A549 (cell line): ENCODE measurements around the gene GABARAP. TPM values are rescaled to one million over a fixed set of nuclear protein-coding genes. Genes with fewer than 3 reads are reported as not detected.

ENCODE experiments used
- ATAC-seq, 2 experiments: fragments of 200-7000 bp in 1 of 2; fragments of >200 bp in 1 of 2; cut with Nextera tagmentation in 1 of 2; cut with Tn5 transposase in 1 of 2; 3 replicates each; pipeline versions ENCODE4 v1.8.0 to v1.9.1; 2018 to 2020; ENCODE audit warnings: mild to moderate bottlenecking in 1 of 2, moderate library complexity in 1 of 2
- CTCF ChIA-PET: fragments of 300-600 bp; sonication (Branson Sonifier 250); formaldehyde crosslinking; extraction: SDS; loops from one replicate; lab custom pipeline; 2021; ENCODE audit warnings: antibody characterized with exemption, inconsistent platforms; lab: Yijun Ruan, JAX
- POLR2A ChIA-PET: fragments of 350-600 bp; formaldehyde crosslinking; extraction: SDS; loops from one replicate; lab custom pipeline; 2021; ENCODE audit warnings: antibody characterized with exemption, inconsistent platforms; lab: Yijun Ruan, JAX
- DNase-seq, 2 experiments: peaks; one replicate each; pipeline versions ENCODE4 v3.0.0 to v3.0.0-alpha.2; 2011 to 2016; ENCODE audit warnings: low read depth in 1 of 2, low spot score in 1 of 2
- FAIRE-seq: peaks from 2 replicates; lab custom pipeline; 2011; peaks lifted over from hg19 to GRCh38; lab: Jason Lieb, UNC
- H3K27ac ChIP-seq, 2 experiments: fragments of >200 bp; sonication (Bioruptor Twin); formaldehyde crosslinking; 3 replicates each; pipeline ENCODE4 v1.5.1; 2016 to 2017
- H3K4me1 ChIP-seq: fragments of >200 bp; sonication (Bioruptor Twin); formaldehyde crosslinking; 3 replicates; pipeline ENCODE4 v1.6.1; 2016
- H3K4me2 ChIP-seq: fragments of >200 bp; sonication (Bioruptor Twin); formaldehyde crosslinking; 3 replicates; pipeline ENCODE4 v1.6.1; 2016
- H3K4me3 ChIP-seq: fragments of >200 bp; sonication (Bioruptor Twin); formaldehyde crosslinking; 3 replicates; pipeline ENCODE4 v1.5.1; 2016
- H3K9me3 ChIP-seq: fragments of >200 bp; sonication (Bioruptor Twin); formaldehyde crosslinking; 3 replicates; pipeline ENCODE4 v1.6.1; 2016
- BHLHE40 ChIP-seq: IDR thresholded peaks from 2 replicates; pipeline ENCODE4 v1.6.1; 2012; ENCODE audit warnings: low read depth, low read length, inconsistent platforms
- CEBPB ChIP-seq, 2 experiments: fragments of >200 bp in 1 of 2; sonication (Bioruptor Twin) in 1 of 2; formaldehyde crosslinking in 1 of 2; IDR thresholded peaks; 2 replicates each; pipeline ENCODE4 v1.6.1; 2012 to 2016
- CHD4 ChIP-seq: fragments of 200-600 bp; sonication (generic); IDR thresholded peaks from 2 replicates; pipeline ENCODE4 v1.6.1; 2016; ENCODE audit warnings: antibody characterized with exemption, mild to moderate bottlenecking, borderline replicate concordance
- E2F6 ChIP-seq: IDR thresholded peaks from 2 replicates; pipeline ENCODE4 v1.6.1; 2012; ENCODE audit warnings: low read depth, borderline replicate concordance
- EHF ChIP-seq: fragments of 250-450 bp; sonication (Bioruptor Pico); IDR thresholded peaks from 2 replicates; pipeline ENCODE4 v1.5.0; 2020; ENCODE audit warnings: mild to moderate bottlenecking
- EHMT2 ChIP-seq: fragments of 200-600 bp; sonication (generic); IDR thresholded peaks from 2 replicates; pipeline ENCODE4 v1.6.1; 2016; ENCODE audit warnings: antibody characterized with exemption, low read depth, mild to moderate bottlenecking, moderate library complexity
- ESRRA ChIP-seq: fragments of 150-350 bp; IDR thresholded peaks from 2 replicates; pipeline ENCODE4 v1.6.1; 2014; ENCODE audit warnings: mild to moderate bottlenecking, low read length, borderline replicate concordance
- FOSB ChIP-seq: fragments of 250-450 bp; sonication (Bioruptor Pico); IDR thresholded peaks from 2 replicates; pipeline ENCODE4 v1.5.0; 2020; ENCODE audit warnings: mild to moderate bottlenecking, moderate library complexity
- GATA3 ChIP-seq: IDR thresholded peaks from 2 replicates; pipeline ENCODE4 v1.6.1; 2012; ENCODE audit warnings: borderline replicate concordance
- HES2 ChIP-seq: fragments of >200 bp; sonication (Bioruptor Twin); formaldehyde crosslinking; IDR thresholded peaks from 2 replicates; pipeline ENCODE4 v1.6.1; 2016
- HOXA7 ChIP-seq: fragments of 250-450 bp; sonication (Bioruptor Pico); IDR thresholded peaks from 2 replicates; pipeline ENCODE4 v1.5.0; 2020; ENCODE audit warnings: mild to moderate bottlenecking, moderate library complexity
- HOXB13 ChIP-seq: fragments of 250-450 bp; sonication (Bioruptor Pico); IDR thresholded peaks from 2 replicates; pipeline ENCODE4 v1.5.0; 2020; ENCODE audit warnings: low read depth, mild to moderate bottlenecking, moderate library complexity
- JUN ChIP-seq, 2 experiments: fragments of >200 bp; sonication (Bioruptor Twin); formaldehyde crosslinking; IDR thresholded peaks; 2 replicates in 1 of 2; 3 replicates in 1 of 2; pipeline ENCODE4 v1.6.1; 2016 to 2017
- JUNB ChIP-seq: fragments of >200 bp; sonication (Bioruptor Twin); formaldehyde crosslinking; IDR thresholded peaks from 2 replicates; pipeline ENCODE4 v1.6.1; 2016
- KDM5A ChIP-seq: fragments of 200-600 bp; sonication (generic); IDR thresholded peaks from 2 replicates; pipeline ENCODE4 v1.6.1; 2016; ENCODE audit warnings: antibody characterized with exemption, mild to moderate bottlenecking
- MAFK ChIP-seq: fragments of 450-650 bp; IDR thresholded peaks from 2 replicates; pipeline ENCODE4 v1.6.1; 2014; ENCODE audit not compliant: partially characterized antibody
- MAX ChIP-seq: IDR thresholded peaks from 2 replicates; pipeline ENCODE4 v1.6.1; 2012
- MAZ ChIP-seq: fragments of 150-350 bp; IDR thresholded peaks from 2 replicates; pipeline ENCODE4 v1.6.1; 2014; ENCODE audit warnings: antibody characterized with exemption, low read depth, low read length, borderline replicate concordance
- POLR2A ChIP-seq: IDR thresholded peaks from 2 replicates; pipeline ENCODE4 v1.6.1; 2012; ENCODE audit warnings: mild to moderate bottlenecking, low read length
- POLR2AphosphoS2 ChIP-seq: conservative IDR thresholded peaks from 2 replicates; pipeline ENCODE4 v1.6.1; 2012; ENCODE audit warnings: low read length, improper control_type of control experiment, inconsistent platforms
- RAD21 ChIP-seq, 2 experiments: fragments of >200 bp in 1 of 2; sonication (Bioruptor Twin) in 1 of 2; formaldehyde crosslinking in 1 of 2; IDR thresholded peaks in 1 of 2; conservative IDR thresholded peaks in 1 of 2; 2 replicates in 1 of 2; 3 replicates in 1 of 2; pipeline ENCODE4 v1.6.1; 2012 to 2018; ENCODE audit warnings: inconsistent platforms in 1 of 2
- RARB ChIP-seq: fragments of 250-450 bp; sonication (Bioruptor Pico); IDR thresholded peaks from 2 replicates; pipeline ENCODE4 v1.8.0; 2021; ENCODE audit warnings: mild to moderate bottlenecking, moderate library complexity
- RCOR1 ChIP-seq: fragments of 150-350 bp; IDR thresholded peaks from 2 replicates; pipeline ENCODE4 v1.6.1; 2014; ENCODE audit warnings: antibody characterized with exemption, low read length, low read depth
- RNF2 ChIP-seq: fragments of 200-600 bp; sonication (generic); IDR thresholded peaks from 2 replicates; pipeline ENCODE4 v1.6.1; 2016; ENCODE audit warnings: low read depth, mild to moderate bottlenecking, antibody characterized with exemption, moderate library complexity, borderline replicate concordance
- SREBF2 ChIP-seq: fragments of 450-650 bp; IDR thresholded peaks from 2 replicates; pipeline ENCODE4 v1.6.1; 2014; ENCODE audit warnings: mild to moderate bottlenecking, moderate library complexity
- TFCP2L1 ChIP-seq: fragments of 250-450 bp; sonication (Bioruptor Pico); IDR thresholded peaks from 2 replicates; pipeline ENCODE4 v1.5.0; 2021; ENCODE audit warnings: mild to moderate bottlenecking
- TP53 ChIP-seq: fragments of 250-450 bp; sonication (Bioruptor Pico); IDR thresholded peaks from 2 replicates; pipeline ENCODE4 v1.5.0; 2021; ENCODE audit warnings: mild to moderate bottlenecking, moderate library complexity
- ZFP36 ChIP-seq: fragments of 450-650 bp; IDR thresholded peaks from 2 replicates; pipeline ENCODE4 v1.6.1; 2014; ENCODE audit warnings: borderline replicate concordance; ENCODE audit not compliant: partially characterized antibody
- ZSCAN20 ChIP-seq: fragments of 250-450 bp; sonication (Bioruptor Pico); IDR thresholded peaks from 2 replicates; pipeline ENCODE4 v1.8.0; 2022; ENCODE audit warnings: mild to moderate bottlenecking, moderate library complexity
- WGBS: methylation state at CpG from one replicate; pipeline ENCODE4 v1.1.6; 2017; ENCODE audit errors: missing lambda C conversion rate; 5-methylcytosine and 5-hydroxymethylcytosine counted together
- polyA plus RNA-seq, 4 experiments: library from polyadenylated mRNA; depleted of rRNA in 3 of 4; stranded (reverse); fragments of >200 nt; fragmentation: RNase III in 1 of 4; extraction: RNeasy Plus Mini Kit Qiagen cat#74134 plus additional on column Dnase treatment in 1 of 4; gene quantifications; 2 replicates in 3 of 4; 3 replicates in 1 of 4; pipeline ENCODE4 v1.2.3, GENCODE V29; 2011 to 2017
- TF ChIP-seq, protein P1 (sequence below): fragments of 150-350 bp; IDR thresholded peaks from 2 replicates; pipeline ENCODE4 v1.6.1; 2014; ENCODE audit warnings: low read depth, mild to moderate bottlenecking, low read length

GABARAP gene
- polyA plus RNA-seq, 2 of the 4 experiments (the other 2 are of a cell fraction) = 399 to 504 TPM

DNA sequence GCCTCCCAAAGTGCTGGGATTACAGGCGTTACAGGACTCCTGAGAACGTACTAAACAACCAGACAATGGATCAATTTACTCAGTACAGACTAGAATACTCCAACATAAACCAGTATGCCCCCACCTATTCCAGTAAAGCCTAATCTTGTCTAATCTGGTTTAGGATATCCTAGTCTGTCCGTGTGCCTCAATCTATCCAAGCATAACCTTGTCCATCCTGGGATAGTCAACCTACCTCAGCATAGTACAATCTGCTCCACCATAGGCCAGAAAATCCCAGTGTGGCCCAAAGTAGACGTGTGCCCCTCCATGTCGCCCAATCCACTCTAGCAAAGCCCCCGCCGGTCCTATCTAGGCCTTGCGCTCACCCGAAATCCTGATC, 8.6 kb downstream of the GABARAP start:
- ATAC-seq (peak; percentile 4 to 32; a peak in 4 of 6 replicates), DNase-seq (no peak), FAIRE-seq (no peak)
- peak overlapping the region; percentile 94 to 95 for H3K27ac ChIP-seq
- H3K4me2 ChIP-seq = peak overlapping the region; percentile 92
- 7% methylated on average over 9 of the region's 9 CpGs for WGBS
- ChIA-PET CTCF (interaction anchor here (1.0 to 17.3 kb wide), 5 partner anchors 12 to 188 kb away, joined by 3 to 169 read pairs (median 7); partner anchors contain the start of genes ACADVL and DLG4), POLR2A (interaction anchor here (0.5 to 6.9 kb wide), 9 partner anchors 8 to 198 kb away, joined by 3 to 63 read pairs (median 3); partner anchors contain the start of genes ACADVL, DLG4, GABARAP and SLC16A13)
- peaks cover 46% of the 10 kb centered on the region for H3K4me1 ChIP-seq
- no peak for TF ChIP-seq TP53 (CRISPR knock-in tag)
- no peak for TF ChIP-seq HOXA7 (CRISPR knock-in tag)
- TF ChIP-seq TFCP2L1 (CRISPR knock-in tag) = no peak
- TF ChIP-seq RNF2 = no peak
- TF ChIP-seq, protein P1, sequence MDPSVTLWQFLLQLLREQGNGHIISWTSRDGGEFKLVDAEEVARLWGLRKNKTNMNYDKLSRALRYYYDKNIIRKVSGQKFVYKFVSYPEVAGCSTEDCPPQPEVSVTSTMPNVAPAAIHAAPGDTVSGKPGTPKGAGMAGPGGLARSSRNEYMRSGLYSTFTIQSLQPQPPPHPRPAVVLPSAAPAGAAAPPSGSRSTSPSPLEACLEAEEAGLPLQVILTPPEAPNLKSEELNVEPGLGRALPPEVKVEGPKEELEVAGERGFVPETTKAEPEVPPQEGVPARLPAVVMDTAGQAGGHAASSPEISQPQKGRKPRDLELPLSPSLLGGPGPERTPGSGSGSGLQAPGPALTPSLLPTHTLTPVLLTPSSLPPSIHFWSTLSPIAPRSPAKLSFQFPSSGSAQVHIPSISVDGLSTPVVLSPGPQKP = no peak
- TF ChIP-seq RARB = no peak
- TF ChIP-seq POLR2AphosphoS2 = no peak
- TF ChIP-seq MAFK = no peak
- TF ChIP-seq JUNB = no peak
- no peak for TF ChIP-seq GATA3
- TF ChIP-seq POLR2A = no peak
- no peak for TF ChIP-seq RCOR1
- TF ChIP-seq MAX = no peak
- no peak for TF ChIP-seq EHF (CRISPR knock-in tag)
- TF ChIP-seq CHD4 = no peak
- TF ChIP-seq JUN (IDR thresholded peaks at IDR 0.05) = no peak
- TF ChIP-seq HOXB13 = no peak
- TF ChIP-seq KDM5A = no peak
- no peaks in the 10 kb centered on the region for H3K9me3 ChIP-seq
- H3K4me3 ChIP-seq = peak overlapping the region; percentile 77

GRCh38 chr17:7232114-7232513, 10.1 kb downstream of the GABARAP start:
- CTCF ChIA-PET = interaction anchor here (0.5 to 17.3 kb wide), 5 partner anchors 10 to 186 kb away, joined by 3 to 169 read pairs (median 7); partner anchors contain the start of genes ACADVL and DLG4
- no peak overlapping the region for H3K4me3 ChIP-seq
- H3K9me3 ChIP-seq = no peaks in the 10 kb centered on the region
- 93% methylated on average over 5 of the region's 5 CpGs for whole genome bisulfite sequencing
- H3K4me1 ChIP-seq = peaks cover 49% of the 10 kb centered on the region
- no peak overlapping the region for H3K27ac ChIP-seq
- ATAC-seq (no peak), FAIRE-seq (peak; percentile 28), DNase-seq (no peak)
- POLR2A ChIA-PET = interaction anchor here (0.7 kb wide), 1 partner anchor 17 kb away, joined by 3 read pairs; no protein-coding TSS in a partner anchor
- no peak for TF ChIP-seq ESRRA
- no peak for TF ChIP-seq HES2
- TF ChIP-seq TFCP2L1 (CRISPR knock-in tag) = no peak
- peak overlapping the region; percentile 92 for H3K4me2 ChIP-seq

DNA sequence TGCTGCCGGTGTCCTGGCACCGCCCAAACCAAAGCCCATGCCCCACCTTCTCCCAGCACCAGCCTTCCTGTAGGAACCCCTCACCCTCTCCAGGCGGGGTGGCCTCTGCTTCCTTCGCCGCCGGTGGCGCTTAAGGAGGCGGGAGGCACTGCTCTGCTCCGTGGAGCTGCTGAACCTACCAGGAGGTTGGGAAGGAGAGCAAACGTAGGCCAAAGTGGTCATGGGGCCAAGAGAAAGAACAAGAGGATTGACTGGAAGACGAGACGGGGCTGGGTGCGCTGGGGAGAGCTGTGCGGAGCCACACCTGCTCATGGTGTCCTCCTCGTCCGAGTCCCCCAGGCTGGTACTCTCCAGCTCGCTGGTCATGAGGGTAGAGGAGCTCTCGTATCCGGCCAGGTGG, 12.7 kb downstream of the GABARAP start:
- ChIA-PET POLR2A (interaction anchor here (0.6 to 0.9 kb wide), 2 partner anchors 9 to 174 kb away, joined by 3 to 4 read pairs; partner anchors contain the start of genes ACADVL, DLG4 and TMEM256), CTCF (interaction anchor here (1.4 to 17.3 kb wide), 4 partner anchors 8 to 184 kb away, joined by 4 to 169 read pairs (median 6); partner anchors contain the start of genes ACADVL and DLG4)
- no peak overlapping the region for H3K4me3 ChIP-seq
- no peak overlapping the region for H3K27ac ChIP-seq
- H3K4me2 ChIP-seq = no peak overlapping the region
- 94% methylated on average over 19 of the region's 19 CpGs for WGBS
- peaks cover 23% of the 10 kb centered on the region for H3K4me1 ChIP-seq
- no peaks in the 10 kb centered on the region for H3K9me3 ChIP-seq
- no peak for FAIRE-seq
- ATAC-seq = no peak
- no peak for DNase-seq
- no peak for TF ChIP-seq ZSCAN20 (CRISPR knock-in tag)
- TF ChIP-seq JUNB = no peak
- no peak for TF ChIP-seq SREBF2
- no peak for TF ChIP-seq RAD21 (conservative IDR thresholded peaks at IDR 0.05 in 1 of 2, IDR thresholded peaks at IDR 0.05 in 1 of 2)
- no peak for TF ChIP-seq RCOR1
- no peak for TF ChIP-seq FOSB (CRISPR knock-in tag)
- TF ChIP-seq CEBPB (IDR thresholded peaks at IDR 0.05) = no peak
- TF ChIP-seq JUN (IDR thresholded peaks at IDR 0.05) = no peak
- no peak for TF ChIP-seq MAZ
- TF ChIP-seq BHLHE40 = no peak
- TF ChIP-seq RARB = no peak
- TF ChIP-seq EHMT2 = no peak
- TF ChIP-seq ZFP36 = no peak
- no peak for TF ChIP-seq E2F6
